H1 (cell line): ENCODE measurements around the gene MAGI2. TPM values are rescaled to one million over a fixed set of nuclear protein-coding genes. Genes with fewer than 3 reads are reported as not detected.

ENCODE experiments used
- ASH2L ChIP-seq: fragments of 200-600, 300-600 bp; sonication (generic); IDR thresholded peaks from one replicate; pipeline ENCODE4 v1.7.1; 2017; ENCODE audit warnings: low read length
- BACH1 ChIP-seq: IDR thresholded peaks from 2 replicates; pipeline ENCODE4 v1.6.1; 2012; ENCODE audit warnings: low read length, improper control_type of control experiment
- SIRT6 ChIP-seq: IDR thresholded peaks from one replicate; pipeline ENCODE4 v1.7.1; 2012; ENCODE audit warnings: low read length, inconsistent platforms
- SIX5 ChIP-seq: IDR thresholded peaks from 2 replicates; pipeline ENCODE4 v1.6.1; 2011; ENCODE audit warnings: mild to moderate bottlenecking, low read depth, low read length
- SP1 ChIP-seq: IDR thresholded peaks from 2 replicates; pipeline ENCODE4 v1.6.1; 2011; ENCODE audit warnings: low read depth, low read length
- polyA plus RNA-seq, 7 experiments: library from polyadenylated mRNA; depleted of rRNA in 3 of 7; stranded (reverse) in 5 of 7; unstranded in 2 of 7; fragments of >200 nt in 5 of 7; fragments of 200-250 nt in 2 of 7; gene quantifications; 1 replicate in 5 of 7; 2 replicates in 1 of 7; 4 replicates in 1 of 7; pipeline versions ENCODE4 v1.2.1 to v1.2.3, GENCODE V29; 2011 to 2013; ENCODE audit warnings: missing spikeins in 2 of 7, mixed read lengths in 2 of 7
- total RNA-seq: library from RNA; stranded (reverse); fragmentation: NEBNext Ultra II Directional; extraction: Animal tissue kit (Norgen Biotek cat#: 25700); gene quantifications from 2 replicates; pipeline ENCODE4 v1.2.1, GENCODE V29; 2021

Gene MAGI2
- total and polyA plus RNA-seq, 2 of the 8 experiments (the other 6 are each of a cell fraction or from before 2014, with no cell fraction given), result 6.0 to 27.3 TPM

GRCh38 chr7:78953726-78954363 lies 499.6 kb downstream of the MAGI2 start (continued):
- TF ChIP-seq SP1, result no peak
- TF ChIP-seq ASH2L, result no peak
- TF ChIP-seq BACH1, result no peak
- no peak for TF ChIP-seq SIX5
- no peak for TF ChIP-seq SIRT6
- TF ChIP-seq, all 59 proteins: peak for 0
